ENCODE measurements around the gene PDLIM7. TPM values are rescaled to one million over a fixed set of nuclear protein-coding genes. Genes with fewer than 3 reads are reported as not detected.

PDLIM7 gene
- total RNA-seq, 1 experiment from 2014 or later = 24.3 TPM

DNA sequence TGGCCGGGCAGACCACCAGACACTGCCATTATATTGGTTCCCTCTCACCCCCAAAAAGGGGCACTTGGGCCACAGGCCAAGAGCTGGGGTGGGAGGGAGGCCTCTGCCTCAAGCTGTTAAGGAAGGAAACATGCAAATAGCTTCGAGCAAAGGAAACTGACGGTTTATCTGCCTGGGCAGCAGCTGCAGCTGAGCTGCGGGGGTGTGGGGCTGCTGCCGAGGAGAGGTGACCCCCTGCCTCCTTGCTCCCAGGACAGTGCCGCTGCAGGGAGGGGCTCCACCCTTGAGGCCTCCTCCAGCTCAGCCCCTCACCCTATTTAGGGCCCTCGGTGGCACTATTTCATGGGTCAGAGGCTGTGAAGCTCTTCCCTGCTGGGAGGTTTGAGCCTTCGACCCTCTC lies 11.4 kb upstream of the PDLIM7 start:
- DNase-seq (ENCODE audit: extremely low read depth, low read depth) = no peak

GRCh38 chr5:177508221-177508611 lies 10.8 kb upstream of the PDLIM7 start:
- DNase-seq (ENCODE audit: extremely low read depth, low read depth) = no peak

DNA sequence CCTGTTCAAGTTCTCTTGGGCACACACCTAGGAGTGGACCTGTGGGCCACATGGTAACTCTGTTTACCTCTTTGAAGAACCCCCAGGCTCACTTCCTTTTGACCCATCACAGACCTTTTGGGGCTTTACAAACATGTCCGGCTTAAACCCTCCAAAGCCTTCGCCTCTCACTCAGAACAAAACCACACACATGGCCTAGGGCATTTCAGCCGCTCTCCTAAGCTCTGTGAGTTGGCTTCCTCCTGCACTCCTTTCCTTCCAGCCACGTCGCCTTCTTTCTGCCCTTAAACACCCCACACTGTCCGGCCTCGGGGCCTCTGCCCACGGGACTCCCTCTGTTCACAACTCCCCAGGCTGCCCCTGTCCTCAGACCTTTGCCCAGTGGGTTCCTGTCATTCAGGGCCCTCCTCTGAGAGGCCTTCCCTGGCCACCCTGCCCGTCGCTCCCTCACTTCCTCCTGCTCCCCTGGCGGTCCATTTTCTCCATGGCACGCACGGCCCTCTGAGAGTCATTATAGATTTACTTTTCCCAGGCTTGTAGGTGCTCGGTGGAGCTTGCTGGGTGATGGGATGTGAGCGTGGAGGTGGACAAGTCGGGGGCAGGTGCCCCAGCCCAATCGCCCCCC lies 10.3 kb upstream of the PDLIM7 start:
- DNase-seq (ENCODE audit: extremely low read depth, low read depth) = no peak

DNA sequence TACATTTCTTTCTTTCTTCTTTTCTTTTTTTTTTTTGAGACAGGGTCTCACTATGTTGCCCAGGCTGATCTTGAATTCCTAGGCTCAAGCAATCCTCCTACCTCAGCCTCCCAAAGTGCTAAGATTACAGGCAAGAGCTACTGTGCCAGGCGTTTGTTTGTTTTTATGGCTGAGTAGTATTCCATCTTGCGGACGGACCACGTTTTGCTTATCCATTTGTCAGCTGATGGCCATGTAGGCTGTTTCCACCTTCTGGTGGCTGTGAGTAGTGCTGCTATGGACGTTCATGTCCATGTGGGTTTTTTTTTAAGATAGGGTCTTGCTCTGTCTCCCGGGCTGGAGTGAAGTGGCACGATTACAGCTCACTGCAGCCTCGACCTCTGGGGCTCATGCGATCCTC lies 9.8 kb upstream of the PDLIM7 start:
- DNase-seq (ENCODE audit: extremely low read depth, low read depth) = no peak

DNA sequence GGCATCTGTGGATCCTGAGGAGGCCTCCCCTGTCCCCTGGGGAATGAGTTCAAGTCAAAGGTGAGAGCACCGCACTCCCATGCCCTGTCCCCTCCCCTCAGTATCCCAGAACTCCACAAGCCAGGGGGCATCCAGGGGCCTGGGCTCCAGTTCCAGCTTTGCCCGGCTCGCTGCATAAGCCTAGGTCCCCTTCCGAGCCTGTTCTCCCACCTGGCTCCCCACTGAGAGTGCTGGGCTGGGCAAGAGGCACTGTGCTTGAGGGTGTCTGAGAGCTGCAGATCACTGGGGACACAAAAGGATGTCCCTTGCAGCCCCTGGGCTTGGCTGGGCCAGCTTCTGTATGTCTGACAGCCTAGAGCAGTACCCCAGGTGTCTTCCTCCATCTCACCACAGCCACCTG lies 7.7 kb upstream of the PDLIM7 start:
- DNase-seq (ENCODE audit: extremely low read depth, low read depth) = no peak

- no peak for DNase-seq (ENCODE audit: extremely low read depth, low read depth)
Measured at GRCh38 chr5:177504086-177505056, 7.0 kb upstream of the PDLIM7 start.

- DNase-seq (ENCODE audit: extremely low read depth, low read depth) = no peak
Measured at GRCh38 chr5:177503351-177504085, 6.1 kb upstream of the PDLIM7 start.

- no peak for DNase-seq (ENCODE audit: extremely low read depth, low read depth)
Measured at GRCh38 chr5:177502886-177503285, 5.5 kb upstream of the PDLIM7 start.

- no peak for DNase-seq (ENCODE audit: extremely low read depth, low read depth)
Measured at GRCh38 chr5:177501874-177502678, 4.7 kb upstream of the PDLIM7 start.

DNA sequence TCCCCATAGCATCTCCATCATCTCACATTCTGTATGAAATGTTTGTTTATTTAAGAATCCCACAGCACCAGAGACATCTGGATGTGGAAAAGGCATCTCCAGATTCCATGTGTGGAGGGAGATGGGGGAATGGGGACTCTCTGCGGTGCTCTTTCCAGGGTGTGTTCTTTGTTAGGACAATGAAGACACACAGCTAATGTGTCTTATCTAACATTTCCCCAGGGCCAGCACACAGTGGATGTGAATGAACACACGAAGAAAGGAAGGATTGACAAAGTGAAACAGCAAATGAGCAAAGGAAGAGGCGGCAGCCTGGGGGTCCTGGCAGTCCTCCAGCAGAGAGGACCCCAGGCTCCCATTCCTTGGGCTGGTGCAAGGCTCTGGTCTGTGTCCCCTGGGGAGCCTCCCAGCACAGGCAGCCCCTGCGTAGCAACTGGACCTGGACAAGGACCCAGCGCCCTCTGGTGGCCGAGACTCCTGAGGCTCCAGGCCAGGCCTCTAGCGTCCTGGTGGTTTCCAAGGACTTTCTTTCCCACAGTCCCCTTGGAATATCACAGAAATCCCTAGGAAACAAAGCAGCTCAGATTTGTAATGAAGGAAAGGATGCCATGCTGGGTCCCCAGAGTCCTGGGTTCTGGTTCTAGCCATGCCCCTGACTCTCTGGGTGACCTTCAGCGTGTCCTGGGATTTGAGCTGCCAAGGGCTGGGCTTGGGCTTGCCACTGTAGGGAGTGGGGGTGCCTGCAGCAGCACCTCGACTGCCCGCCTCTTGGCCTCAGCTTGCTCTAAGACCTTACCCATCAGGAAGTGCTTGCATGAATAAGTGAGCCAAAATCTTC lies 3.5 kb upstream of the PDLIM7 start:
- peak; percentile 77 for DNase-seq (ENCODE audit: extremely low read depth, low read depth)

- no peak for DNase-seq (ENCODE audit: extremely low read depth, low read depth)
Measured at GRCh38 chr5:177499842-177500241, 2.4 kb upstream of the PDLIM7 start.

DNA sequence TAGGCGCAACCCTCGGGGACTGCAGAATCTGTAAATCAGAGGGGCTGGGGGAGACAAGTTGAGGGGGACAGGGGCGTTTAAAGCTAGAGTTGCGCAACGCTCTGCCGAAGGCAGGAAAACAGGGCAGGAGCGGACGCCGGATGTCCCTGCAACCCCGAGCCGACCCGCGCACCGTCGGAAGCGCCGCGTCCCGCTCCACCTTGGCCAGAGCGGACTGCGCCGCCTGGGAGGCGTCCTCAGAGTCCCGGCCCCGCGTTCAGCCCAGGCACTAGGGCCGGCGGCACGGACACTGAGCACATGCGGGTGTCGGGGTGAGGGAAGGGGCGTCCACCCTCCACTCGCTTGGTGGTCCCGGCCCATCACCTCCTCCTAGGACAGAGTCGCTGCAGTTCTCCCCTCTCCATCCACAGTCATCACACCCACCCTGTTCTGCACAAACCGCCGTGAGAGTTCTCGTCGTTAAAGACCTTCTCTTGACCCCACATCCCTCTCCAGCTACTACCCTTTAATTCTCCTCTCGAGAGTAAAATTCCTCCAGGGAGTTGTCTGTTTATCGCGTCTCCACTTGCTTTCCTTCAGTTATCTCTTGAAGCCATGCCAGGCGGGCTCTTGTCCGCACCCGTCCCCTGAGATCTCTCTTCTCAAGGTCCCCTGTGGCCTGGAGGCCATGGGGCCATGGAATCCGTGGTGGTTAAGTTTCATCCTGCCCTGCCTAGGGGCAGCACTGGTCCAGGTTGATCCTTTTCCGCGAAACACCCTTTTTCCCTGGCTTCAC lies 796 bp upstream of the PDLIM7 start:
- no peak for DNase-seq (ENCODE audit: extremely low read depth, low read depth)

DNA sequence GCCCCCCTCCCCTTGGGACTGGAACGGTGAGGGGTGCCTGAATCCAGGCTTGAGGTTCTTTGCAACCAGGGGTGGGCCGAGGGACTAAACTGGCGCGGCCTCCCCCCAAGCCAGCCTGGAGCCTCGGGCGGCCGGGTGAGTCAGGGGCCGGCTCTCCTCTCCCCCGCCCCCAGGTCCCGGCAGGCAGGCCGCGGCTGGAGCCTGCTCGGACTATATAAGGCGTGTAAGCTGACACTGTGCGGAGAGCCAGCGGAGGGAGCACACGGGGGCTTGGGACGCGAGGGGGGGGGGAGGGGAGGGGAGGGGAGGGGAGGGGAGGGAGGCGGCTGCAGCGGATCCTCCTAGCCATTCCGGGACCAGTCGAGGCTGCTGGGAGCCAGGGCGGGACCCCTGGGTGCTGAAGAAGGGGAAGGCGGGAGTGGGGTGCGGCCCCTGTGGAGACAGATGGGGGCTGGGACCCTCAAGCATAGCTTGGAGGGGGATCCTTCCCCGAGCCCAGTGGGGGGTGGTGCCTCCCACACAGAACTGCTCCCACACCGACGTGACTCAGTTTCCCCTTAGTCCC lies 595 bp downstream of the PDLIM7 start:
- no peak for DNase-seq (ENCODE audit: extremely low read depth, low read depth)

DNA sequence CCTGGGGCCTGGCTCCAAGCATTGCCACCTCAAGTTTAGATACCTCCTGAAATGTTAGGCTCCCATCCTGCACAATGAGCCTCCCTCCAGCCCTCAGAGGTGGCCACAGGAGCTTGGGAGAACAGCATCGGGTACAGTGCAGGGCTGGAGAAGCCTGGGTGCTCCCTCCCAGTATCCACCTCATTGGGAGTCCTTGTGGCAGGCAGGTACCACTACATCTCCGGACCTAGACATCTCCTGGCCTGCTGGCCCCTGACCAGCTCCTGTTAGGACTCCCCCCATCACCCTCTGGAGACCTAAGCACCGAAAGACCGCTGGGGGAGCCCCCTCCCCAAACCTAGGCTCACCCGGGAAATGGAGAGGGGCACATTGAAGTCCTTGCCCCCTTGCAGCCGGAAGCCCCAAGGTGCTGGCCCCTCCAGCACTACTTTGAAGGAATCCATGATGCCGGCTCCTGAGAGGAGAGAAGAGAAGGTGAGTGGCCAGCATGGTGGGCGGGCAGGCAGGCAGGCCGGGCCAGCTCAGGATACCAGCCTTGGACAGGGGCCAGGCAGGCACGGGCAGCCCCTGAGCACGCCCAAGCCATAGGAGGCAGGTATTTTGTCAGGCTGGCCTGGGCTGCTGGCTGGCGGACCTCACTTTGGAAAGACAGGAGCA lies 1.2 kb downstream of the PDLIM7 start:
- DNase-seq (ENCODE audit: extremely low read depth, low read depth) = no peak

DNA sequence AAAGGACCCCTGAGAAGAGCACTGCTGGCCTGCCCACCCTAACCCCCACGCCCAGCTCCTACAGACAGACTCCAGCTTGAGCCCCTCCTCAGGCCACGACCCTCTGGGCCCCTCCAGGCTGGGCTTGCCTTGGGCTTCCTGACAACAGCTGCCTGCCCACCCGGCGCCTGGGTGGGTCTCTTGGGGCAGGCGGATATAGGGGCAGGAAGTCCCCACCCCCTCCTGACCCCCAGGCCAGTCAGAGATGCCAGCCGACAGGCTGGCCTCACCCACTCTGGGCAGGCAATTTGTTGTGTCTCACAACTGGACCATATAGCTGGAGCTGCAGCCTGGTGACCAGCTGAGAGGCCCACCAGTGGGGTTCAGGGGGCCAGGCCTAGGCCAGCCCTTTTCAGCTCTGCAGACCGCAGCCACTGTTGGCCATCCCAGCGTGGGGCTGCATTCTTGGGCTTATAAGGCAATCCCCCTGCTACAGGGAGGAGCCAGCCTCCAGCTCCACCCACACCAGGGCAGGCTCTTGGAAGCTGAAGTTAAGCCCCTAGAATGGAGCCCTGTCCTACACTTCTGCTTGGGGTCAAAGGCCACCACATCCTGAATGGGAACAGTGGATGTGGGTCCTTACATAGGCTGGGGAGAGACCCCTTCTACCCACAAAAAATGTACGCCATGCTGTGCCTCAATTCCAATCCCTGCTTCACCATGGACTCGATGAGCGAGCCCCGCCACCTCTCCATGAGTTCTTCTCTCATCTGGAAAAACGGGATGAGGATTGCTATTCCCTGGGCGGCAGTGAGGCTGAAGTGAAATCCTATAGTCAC lies 2.0 kb downstream of the PDLIM7 start:
- no peak for DNase-seq (ENCODE audit: extremely low read depth, low read depth)

- no peak for DNase-seq (ENCODE audit: extremely low read depth, low read depth)
Measured at GRCh38 chr5:177494346-177495195, 2.8 kb downstream of the PDLIM7 start.

All from NCI-H460 (cell line).